K562 (cell line): Measurements from ENCODE around the gene RPL21. TPM values are rescaled to one million over a fixed set of nuclear protein-coding genes. Genes with fewer than 3 reads are reported as not detected.
A peak's percentile ranks its signal among the peaks of the same experiment; 100 is the strongest.

Source experiments
- ARID2 ChIP-seq: fragments of 450-650 bp; IDR thresholded peaks from 2 replicates; pipeline ENCODE4 v1.6.1; 2017; ENCODE audit warnings: antibody characterized with exemption, mild to moderate bottlenecking
- BRD4 ChIP-seq: fragments of 200-600 bp; sonication (generic); IDR thresholded peaks from 2 replicates; pipeline ENCODE4 v1.6.1; 2017; ENCODE audit warnings: inconsistent platforms
- GTF2E2 ChIP-seq: fragments of 200-800 bp; sonication (Bioruptor generic); IDR thresholded peaks from 2 replicates; pipeline ENCODE4 v1.6.1; 2016; ENCODE audit warnings: missing genetic modification characterization, missing compliant biosample characterization
- HDAC1 ChIP-seq, 2 experiments: fragments of 450-650 bp; IDR thresholded peaks; 2 replicates each; pipeline ENCODE4 v1.6.1; 2016 to 2017; ENCODE audit warnings: inconsistent platforms in 1 of 2, mild to moderate bottlenecking in 1 of 2, moderate library complexity in 1 of 2
- HOMEZ ChIP-seq: fragments of 250-450 bp; sonication (Bioruptor Pico); IDR thresholded peaks from 2 replicates; pipeline ENCODE4 v1.4.0; 2020; ENCODE audit warnings: mild to moderate bottlenecking, moderate library complexity
- KAT7 ChIP-seq: sonication (generic); formaldehyde crosslinking; IDR thresholded peaks from 2 replicates; pipeline ENCODE4 v1.8.0; 2022; ENCODE audit warnings: missing genetic modification reagents, mild to moderate bottlenecking, borderline replicate concordance
- KDM5B ChIP-seq: fragments of 200-600 bp; sonication (generic); IDR thresholded peaks from 2 replicates; pipeline ENCODE4 v1.6.1; 2012; ENCODE audit warnings: low read depth, mild to moderate bottlenecking, moderate library complexity, low read length, control low read depth, inconsistent platforms; ENCODE audit not compliant: insufficient replicate concordance
- MAX ChIP-seq: sonication (generic); formaldehyde crosslinking; IDR thresholded peaks from 2 replicates; pipeline ENCODE4 v1.9.0; 2022; ENCODE audit warnings: mild to moderate bottlenecking, missing genetic modification reagents
- MAZ ChIP-seq, 2 experiments: fragments of 450-650 bp in 1 of 2; sonication (generic) in 1 of 2; formaldehyde crosslinking; IDR thresholded peaks in 1 of 2; conservative IDR thresholded peaks in 1 of 2; 2 replicates each; pipeline versions ENCODE4 v1.4.0 to v1.5.0; 2020; ENCODE audit warnings: mild to moderate bottlenecking in 1 of 2, missing genetic modification reagents in 1 of 2
- MXI1 ChIP-seq: IDR thresholded peaks from 2 replicates; pipeline ENCODE4 v1.6.1; 2011; ENCODE audit warnings: low read depth, mild to moderate bottlenecking, improper control_type of control experiment, low read length
- POLR2G ChIP-seq: fragments of 200-400 bp; formaldehyde crosslinking; IDR thresholded peaks from 2 replicates; pipeline ENCODE4 v1.6.1; 2017; ENCODE audit warnings: low read depth, mild to moderate bottlenecking, antibody characterized with exemption, low read length, moderate library complexity
- TARDBP ChIP-seq: fragments of 450-650 bp; IDR thresholded peaks from 2 replicates; pipeline ENCODE4 v1.6.1; 2016
- TBP ChIP-seq: optimal IDR thresholded peaks from 2 replicates; pipeline ENCODE3; 2011; ENCODE audit warnings: low read depth, low read length, improper control_type of control experiment
- VEZF1 ChIP-seq: fragments of 200-800 bp; sonication (Bioruptor generic); IDR thresholded peaks from 2 replicates; pipeline ENCODE4 v1.6.1; 2017; ENCODE audit warnings: missing genetic modification characterization, missing compliant biosample characterization
- ZBTB5 ChIP-seq: fragments of 450-650 bp; IDR thresholded peaks from 2 replicates; pipeline ENCODE4 v1.6.1; 2017; ENCODE audit warnings: antibody characterized with exemption
- ZNF12 ChIP-seq: sonication (generic); formaldehyde crosslinking; IDR thresholded peaks from 2 replicates; pipeline ENCODE4 v1.4.0; 2020; ENCODE audit warnings: mild to moderate bottlenecking, missing genetic modification reagents
- ZNF592 ChIP-seq: fragments of 450-650 bp; IDR thresholded peaks from 2 replicates; pipeline ENCODE4 v1.6.1; 2017; ENCODE audit warnings: antibody characterized with exemption, mild to moderate bottlenecking
- polyA plus RNA-seq, 8 experiments: library from polyadenylated mRNA; depleted of rRNA in 4 of 8; stranded (reverse) in 5 of 8; unstranded in 3 of 8; fragments of >200 nt; fragmentation: Nextera tagmentation in 2 of 8; fragmentation: Illumina TruSeq in 1 of 8; extraction: Ambion mirVana in 2 of 8; extraction: Trizol in 1 of 8; gene quantifications; 2 replicates each; pipeline versions ENCODE4 v1.2.1 to v1.2.3, GENCODE V29; 2011 to 2014; ENCODE audit warnings: inconsistent platforms in 1 of 8, missing spikeins in 1 of 8
- total RNA-seq, 7 experiments: library from RNA; depleted of rRNA in 6 of 7; stranded (reverse); fragments of >200 nt in 6 of 7; fragmentation: Illumina TruSeq in 2 of 7; extraction: Trizol in 2 of 7; gene quantifications; 2 replicates each; pipeline versions ENCODE4 v1.2.1 to v1.2.3, GENCODE V29; 2011 to 2021; ENCODE audit warnings: low replicate concordance in 1 of 7

The RPL21 gene
- total and polyA plus RNA-seq, 9 of the 15 experiments (the other 6 are each of a cell fraction or from before 2014, with no cell fraction given): 622 to 4,203 (median 1,676) TPM

- no peak for TF ChIP-seq HOMEZ (CRISPR knock-in tag)
- TF ChIP-seq MAX: peak; percentile 36
- peak; percentile 29 for TF ChIP-seq TBP
- TF ChIP-seq MAZ (CRISPR knock-in tag; conservative IDR thresholded peaks at IDR 0.05 in 1 of 2, IDR thresholded peaks at IDR 0.05 in 1 of 2): peak; percentile 55 to 79
- peak; percentile 50 for TF ChIP-seq TARDBP
- peak; percentile 45; the same call in 1 of the 2 replicates for TF ChIP-seq ARID2
- no peak for TF ChIP-seq GTF2E2
- no peak for TF ChIP-seq ZNF592
- TF ChIP-seq VEZF1 (CRISPR knock-in tag): peak; percentile 25
- TF ChIP-seq KAT7 (CRISPR knock-in tag): 0 out of 2 replicates have a peak, but pooled peaks have one; percentile 59
- TF ChIP-seq POLR2G: peak; percentile 75
- TF ChIP-seq ZBTB5: no peak
- no peak for TF ChIP-seq MXI1
- TF ChIP-seq KDM5B: peak; percentile 52
- no peak for TF ChIP-seq BRD4
- TF ChIP-seq HDAC1 (IDR thresholded peaks at IDR 0.05): peak in 1 of 2 experiments; percentile 51; a peak in 1 of 4 replicates
- TF ChIP-seq ZNF12: peak; percentile 22; the same call in 1 of the 2 replicates
These were observed 19.5 kb downstream of the RPL21 start, which contains the start of gene RASL11A (continued) for GRCh38 chr13:27270594-27271520.
